Chondrocyte (in vitro differentiated cells): ENCODE data around the gene CEP70. TPM values are rescaled to one million over a fixed set of nuclear protein-coding genes. Genes with fewer than 3 reads are reported as not detected.

Experiments
- DNase-seq: peaks from one replicate; pipeline ENCODE4 v3.0.0; 2021; ENCODE audit warnings: mixed read lengths, low spot score
- H3K27ac Mint-ChIP-seq: one replicate; pipeline ENCODE4 v1.8.0; 2021; ENCODE audit warnings: mild to moderate bottlenecking, moderate library complexity, mixed read lengths; ENCODE audit not compliant: unreplicated experiment
- H3K27me3 Mint-ChIP-seq: 2 replicates; pipeline ENCODE4 v1.8.0; 2021; ENCODE audit warnings: low read depth, mixed read lengths
- H3K36me3 Mint-ChIP-seq: 2 replicates; pipeline ENCODE4 v1.8.0; 2021; ENCODE audit warnings: low read depth, mixed read lengths
- H3K4me1 Mint-ChIP-seq: 2 replicates; pipeline ENCODE4 v1.8.0; 2021; ENCODE audit warnings: low read depth, mild to moderate bottlenecking, mixed read lengths
- H3K4me3 Mint-ChIP-seq: one replicate; pipeline ENCODE4 v1.8.0; 2021; ENCODE audit warnings: mild to moderate bottlenecking, moderate library complexity, mixed read lengths; ENCODE audit not compliant: unreplicated experiment
- H3K9me3 Mint-ChIP-seq: 2 replicates; pipeline ENCODE4 v1.8.0; 2021; ENCODE audit warnings: low read depth, mixed read lengths
- CTCF ChIP-seq: fragments of 200-600 bp; sonication (generic); IDR thresholded peaks from 2 replicates; pipeline ENCODE4 v1.5.0; 2021; ENCODE audit warnings: antibody characterized with exemption, mild to moderate bottlenecking, moderate library complexity
- total RNA-seq: library from RNA; stranded (reverse); gene quantifications from 3 replicates; pipeline ENCODE4 v1.2.1, GENCODE V29; 2021

Gene CEP70
- total RNA-seq, 1 donor from 2014 or later, result 12.9 TPM

- Mint-ChIP-seq H3K27me3 (no peaks in the 10 kb centered on the region), H3K4me1 (no peaks in the 10 kb centered on the region), H3K27ac (no peak overlapping the region), H3K9me3 (no peaks in the 10 kb centered on the region), H3K4me3 (no peak overlapping the region), H3K36me3 (peaks cover 1% of the 10 kb centered on the region)
- TF ChIP-seq CTCF, result no peak
- no peak for DNase-seq
Measured at GRCh38 chr3:138509586-138509985, 84.5 kb downstream of the CEP70 start.

- no peaks in the 10 kb centered on the region for H3K27me3 Mint-ChIP-seq
- TF ChIP-seq CTCF, result no peak
Measured at GRCh38 chr3:138507524-138507923, 86.5 kb downstream of the CEP70 start.

GRCh38 chr3:138498991-138499390 is 95.1 kb downstream of the CEP70 start:
- Mint-ChIP-seq H3K36me3 (peaks cover 4% of the 10 kb centered on the region), H3K4me3 (no peak overlapping the region), H3K27me3 (no peaks in the 10 kb centered on the region), H3K9me3 (no peaks in the 10 kb centered on the region), H3K27ac (no peak overlapping the region), H3K4me1 (peaks cover 9% of the 10 kb centered on the region)
- TF ChIP-seq CTCF, result no peak
- no peak for DNase-seq

More at GRCh38 chr3:138507524-138507923, 86.5 kb downstream of the CEP70 start:
- Mint-ChIP-seq H3K4me3 (no peak overlapping the region), H3K27ac (no peak overlapping the region), H3K36me3 (peaks cover 5% of the 10 kb centered on the region), H3K4me1 (no peaks in the 10 kb centered on the region), H3K9me3 (no peaks in the 10 kb centered on the region)
- no peak for DNase-seq

- no peak for DNase-seq
- H3K9me3 Mint-ChIP-seq, result no peaks in the 10 kb centered on the region
- H3K27me3 Mint-ChIP-seq, result no peaks in the 10 kb centered on the region
- H3K4me3 Mint-ChIP-seq, result no peak overlapping the region
- no peak overlapping the region for H3K27ac Mint-ChIP-seq
- H3K4me1 Mint-ChIP-seq, result peaks cover 11% of the 10 kb centered on the region
- H3K36me3 Mint-ChIP-seq, result no peaks in the 10 kb centered on the region
- TF ChIP-seq CTCF, result no peak
Measured at GRCh38 chr3:138497851-138498250, 96.2 kb downstream of the CEP70 start.

- no peak for DNase-seq
- Mint-ChIP-seq H3K27me3 (no peaks in the 10 kb centered on the region), H3K4me1 (peaks cover 11% of the 10 kb centered on the region), H3K36me3 (no peaks in the 10 kb centered on the region), H3K4me3 (no peak overlapping the region), H3K9me3 (no peaks in the 10 kb centered on the region), H3K27ac (no peak overlapping the region)
- no peak for TF ChIP-seq CTCF
Measured at GRCh38 chr3:138497021-138497420, 97.0 kb downstream of the CEP70 start.
